HG03108 (cell line): ENCODE results near the gene SYT2.

Experiments used
- ATAC-seq: cut with Tn5 transposase; IDR thresholded peaks from one replicate; pipeline ENCODE4 v1.9.1; 2021; ENCODE audit warnings: moderate library complexity; ENCODE audit not compliant: unreplicated experiment

SYT2 gene

GRCh38 chr1:202680586-202681352, 29.5 kb downstream of the SYT2 start:
- ATAC-seq: no peak

GRCh38 chr1:202679406-202680177, 30.7 kb downstream of the SYT2 start:
- no peak for ATAC-seq

- ATAC-seq: no peak
Observed at GRCh38 chr1:202677433-202677832, 32.8 kb downstream of the SYT2 start.

GRCh38 chr1:202673531-202673930, 36.7 kb downstream of the SYT2 start:
- ATAC-seq: no peak

DNA sequence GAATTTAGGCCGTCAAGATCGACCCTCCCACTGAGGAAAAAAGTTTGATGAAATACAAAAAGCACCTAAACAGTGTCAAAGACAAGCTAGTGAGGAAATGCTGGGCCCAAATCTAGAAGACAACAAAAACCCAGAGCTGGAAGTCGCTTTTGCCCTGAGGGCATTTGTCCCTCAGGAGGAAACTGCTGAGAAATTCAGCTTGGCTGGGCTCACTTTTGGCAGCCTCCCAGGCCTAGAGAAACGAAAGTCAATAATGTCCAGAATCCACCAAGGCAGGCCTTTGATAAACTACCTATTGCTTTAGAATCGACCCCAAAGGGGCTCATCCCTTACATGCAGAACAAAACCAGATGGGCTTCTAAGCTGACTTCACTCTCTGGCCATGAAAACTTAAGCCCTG, 38.9 kb downstream of the SYT2 start:
- ATAC-seq: no peak

GRCh38 chr1:202665417-202665816, 44.8 kb downstream of the SYT2 start:
- ATAC-seq: no peak

DNA sequence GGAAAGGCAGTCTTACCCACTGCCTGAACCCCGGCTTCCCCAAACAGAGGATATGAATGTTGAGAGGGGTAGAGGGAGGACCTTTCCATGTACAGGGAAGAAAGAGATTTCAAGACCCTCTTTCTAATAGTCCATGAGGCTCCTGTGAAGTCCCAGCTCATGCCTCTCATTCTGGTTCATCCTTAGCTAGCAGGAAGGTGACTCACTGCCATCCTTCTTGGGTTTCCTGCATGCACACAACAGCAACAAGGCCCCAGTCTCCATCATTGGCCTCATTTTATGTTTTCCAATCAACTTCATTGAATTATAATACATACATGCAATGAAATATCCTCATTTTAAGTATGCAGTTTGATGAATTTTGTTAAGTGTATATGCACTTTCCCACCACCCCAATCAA, 46.2 kb downstream of the SYT2 start:
- no peak for ATAC-seq

GRCh38 chr1:202663131-202663530, 47.1 kb downstream of the SYT2 start:
- ATAC-seq: no peak

DNA sequence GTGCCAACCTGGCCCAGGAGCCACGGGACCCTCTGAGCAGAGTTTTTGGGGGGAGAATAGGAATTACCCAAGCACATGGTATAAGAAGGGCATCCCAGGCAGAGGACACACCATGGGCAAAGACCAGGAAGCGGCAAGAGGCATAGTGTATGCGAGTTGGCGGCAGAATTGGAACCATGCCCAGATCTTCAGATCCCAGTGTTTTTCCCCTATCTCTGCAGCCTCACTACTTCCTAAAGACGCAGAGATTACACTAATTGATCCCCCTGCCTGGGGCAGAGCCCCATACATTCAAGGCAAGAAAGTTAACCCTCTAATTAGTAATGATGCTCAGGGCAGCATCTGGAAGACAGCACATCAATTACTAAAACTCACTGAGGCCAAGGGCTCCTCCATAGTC, 48.2 kb downstream of the SYT2 start:
- ATAC-seq: no peak

DNA sequence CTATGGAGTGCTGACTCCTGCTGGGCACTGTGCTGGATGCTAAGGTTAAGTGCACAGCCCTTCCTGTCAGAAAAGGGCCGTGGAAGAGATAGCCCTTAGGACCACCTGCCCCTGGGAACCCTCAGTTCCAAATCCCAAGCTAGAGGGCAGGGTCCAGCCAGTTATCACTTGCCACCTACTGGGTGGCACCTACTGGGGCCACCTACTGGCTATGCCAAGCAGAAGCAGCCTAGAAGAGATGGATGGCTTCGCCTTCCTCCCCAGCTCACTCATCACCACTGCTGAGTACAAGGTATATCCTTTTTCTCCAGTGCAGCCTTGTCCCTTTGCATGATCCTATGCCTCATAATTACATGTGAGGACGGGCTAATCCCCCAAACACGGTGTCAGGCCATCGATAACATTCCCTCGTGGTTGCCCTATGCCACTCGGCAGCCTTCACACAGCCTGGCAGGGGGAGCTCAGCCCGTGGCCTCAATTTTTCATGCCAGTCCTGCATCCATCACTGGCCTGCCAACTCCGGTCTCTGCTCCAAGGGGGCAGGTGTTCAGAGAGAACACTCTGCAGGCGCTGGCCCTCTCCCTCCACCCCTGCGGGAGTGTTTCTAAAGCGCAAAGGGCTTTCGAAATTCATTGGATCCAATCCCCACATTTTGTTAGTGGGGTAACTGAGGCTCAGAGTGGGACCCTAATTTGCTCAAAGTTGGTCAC, 49.0 kb downstream of the SYT2 start:
- no peak for ATAC-seq

- ATAC-seq: no peak
Observed at GRCh38 chr1:202659974-202660373, 50.3 kb downstream of the SYT2 start.

- no peak for ATAC-seq
Observed at GRCh38 chr1:202659541-202659940, 50.7 kb downstream of the SYT2 start.

DNA sequence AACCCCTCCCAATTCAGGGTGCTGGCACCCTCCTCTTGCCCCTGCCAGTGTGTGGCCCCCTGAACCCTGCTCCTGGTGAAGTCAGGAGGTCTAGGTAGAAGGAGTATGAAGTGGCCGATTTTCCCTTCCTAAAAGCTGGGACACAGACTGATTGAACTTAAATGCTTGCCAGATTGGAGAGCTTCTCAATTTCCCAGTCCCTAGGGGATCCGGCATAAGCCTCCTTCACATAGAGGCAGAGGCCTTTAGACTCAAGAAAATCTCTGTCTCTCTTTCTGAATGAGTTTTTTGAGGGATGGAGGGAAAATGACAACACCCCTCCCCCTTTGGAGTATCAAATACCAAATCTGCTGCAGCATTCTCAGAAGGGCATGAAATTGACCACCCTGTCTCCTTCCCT, 51.5 kb downstream of the SYT2 start:
- ATAC-seq: no peak

GRCh38 chr1:202658251-202658759, 51.9 kb downstream of the SYT2 start:
- ATAC-seq: no peak

GRCh38 chr1:202656951-202657646, 53.2 kb downstream of the SYT2 start:
- ATAC-seq: no peak

GRCh38 chr1:202656057-202656456, 54.2 kb downstream of the SYT2 start:
- no peak for ATAC-seq

DNA sequence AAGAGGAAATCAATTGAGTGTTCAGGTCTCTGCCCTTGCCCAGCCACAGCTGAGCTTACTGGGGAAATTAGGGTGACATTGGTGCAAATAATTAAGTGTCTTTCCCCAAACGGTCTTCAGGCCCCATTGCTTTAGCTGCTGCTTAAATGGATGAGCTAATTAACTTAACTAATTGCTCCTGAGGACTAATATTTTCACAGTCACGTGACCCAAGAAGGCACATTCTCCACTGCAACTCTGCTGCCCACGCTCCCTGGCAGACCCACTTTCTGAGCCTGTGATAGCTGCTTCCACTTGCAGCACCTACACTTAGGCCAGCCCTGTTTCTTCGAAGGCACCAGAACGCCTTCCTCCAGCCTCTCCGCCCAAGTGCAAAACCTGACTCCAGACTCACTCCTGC, 56.2 kb downstream of the SYT2 start:
- ATAC-seq: no peak

DNA sequence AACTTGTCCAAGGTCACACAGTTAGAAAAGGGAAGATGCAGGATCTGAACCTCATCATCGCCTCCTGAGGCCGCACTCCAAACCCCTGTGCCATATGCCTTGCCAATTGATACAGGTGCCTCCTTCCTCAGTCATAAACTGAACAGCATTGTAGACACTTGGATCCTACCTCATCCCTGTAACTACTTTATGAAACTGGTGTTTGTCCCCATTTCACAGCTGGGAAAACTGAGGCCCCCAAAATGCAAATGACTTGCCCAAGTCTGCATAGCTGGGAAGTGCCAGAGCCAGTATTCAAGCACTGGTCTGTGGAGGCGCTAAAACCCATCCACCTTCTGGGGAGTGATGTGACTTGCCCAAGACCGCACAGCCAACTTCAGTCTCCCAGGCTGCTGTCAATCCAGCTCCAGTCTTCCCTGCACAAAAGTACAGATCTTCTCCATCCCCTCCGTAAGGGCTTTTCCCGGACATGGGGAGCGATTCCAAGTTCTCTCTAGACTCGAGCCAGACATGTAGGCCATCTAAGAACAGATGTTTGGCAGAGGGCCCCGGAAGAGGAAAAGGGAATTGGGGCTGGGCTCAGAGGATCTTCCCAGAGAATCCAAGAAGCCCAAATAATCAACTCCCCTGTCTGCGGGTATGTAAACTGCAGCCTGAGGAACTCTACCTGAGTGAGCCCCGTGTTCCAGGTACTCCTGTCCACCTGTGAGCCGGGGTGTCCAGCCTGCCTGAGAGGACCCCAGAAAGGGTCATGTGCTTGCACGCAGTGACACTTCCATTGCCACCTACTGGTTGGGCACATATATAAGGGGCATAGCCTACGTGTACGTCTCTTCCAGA, 60.5 kb downstream of the SYT2 start:
- no peak for ATAC-seq

- ATAC-seq: no peak
Observed at GRCh38 chr1:202648605-202649226, 61.5 kb downstream of the SYT2 start.

GRCh38 chr1:202645097-202645476, 65.2 kb downstream of the SYT2 start:
- ATAC-seq: no peak
